ENCODE measurements around the gene CREM. TPM values are rescaled to one million over a fixed set of nuclear protein-coding genes. Genes with fewer than 3 reads are reported as not detected.

Gene CREM
- total and polyA plus RNA-seq, 2 of the 4 experiments (the other 2 are of a cell fraction) = 33.2 to 40.5 TPM

DNA sequence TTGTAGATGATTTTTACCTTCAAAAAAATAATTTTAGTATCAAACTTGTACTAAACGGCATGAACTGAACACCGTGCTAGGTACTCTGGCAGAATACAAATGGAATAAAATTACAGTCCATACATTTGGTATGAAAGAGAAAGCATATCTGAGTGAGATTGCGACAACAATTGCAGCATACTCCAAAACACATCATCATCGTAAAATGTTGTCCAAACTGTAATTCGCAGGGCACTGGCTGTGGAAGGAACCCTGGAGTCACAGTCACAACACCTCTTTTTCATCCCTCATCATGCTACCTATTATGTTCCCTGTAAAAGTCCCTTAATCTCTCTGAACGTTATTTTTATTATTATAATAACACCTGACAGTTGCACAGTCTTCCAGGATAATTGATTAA lies 13.5 kb downstream of the CREM start:
- H4K91ac ChIP-seq (ENCODE audit: insufficient read depth, low read depth, low read length) = no peak overlapping the region
- H3K27ac ChIP-seq (ENCODE audit: insufficient read depth, low read length) = no peak overlapping the region
- H3K14ac ChIP-seq (replicated peaks; ENCODE audit: low read depth, low read length) = no peak overlapping the region
- H4K20me1 ChIP-seq (ENCODE audit: insufficient read depth, low read length) = no peaks in the 10 kb centered on the region; the same call in 1 of the 2 replicates
- no peak overlapping the region for H2BK5ac ChIP-seq (ENCODE audit: low read depth, low read length, poor library complexity, severe bottlenecking)
- H3K27me3 ChIP-seq (ENCODE audit: control insufficient read depth, insufficient read depth, low read length) = no peaks in the 10 kb centered on the region
- dilution Hi-C loops (cut with HindIII; ENCODE audit: low sequenced_read_pairs, unreplicated experiment) = no loop called here
- H3K4me1 ChIP-seq (ENCODE audit: control insufficient read depth, insufficient read depth, low read length) = peaks cover 4% of the 10 kb centered on the region
- H3K18ac ChIP-seq (ENCODE audit: low read depth, low read length) = no peak overlapping the region
- no peak overlapping the region for H2AK5ac ChIP-seq (ENCODE audit: low read depth, low read length)
- H3K4ac ChIP-seq (ENCODE audit: low read depth, low read length) = no peak overlapping the region
- BruUV-seq (replicated peaks) = no TSS peak
- ATAC-seq (ENCODE audit: low read depth) (no peak), DNase-seq (no peak)
- 0 out of 2 replicates have a peak, but pooled peaks have one; percentile 11 for TF ChIP-seq CEBPB (IDR thresholded peaks at IDR 0.05; ENCODE audit: low read depth, low read length)
- TF ChIP-seq RAD21 (IDR thresholded peaks at IDR 0.05; ENCODE audit: low read length) = no peak
- H3K9ac ChIP-seq (ENCODE audit: low read depth, low read length) = no peak overlapping the region
- 100% methylated on average over 2 of the region's 6 CpGs; no CpG with 5 or more reads in 1 of the 2 experiments for WGBS, 2 experiments (ENCODE audit: extremely low coverage in 2 of 2, insufficient read length in 1 of 2)
- no peaks in the 10 kb centered on the region for H3K9me3 ChIP-seq (ENCODE audit: control insufficient read depth, insufficient read depth, low read length)
- no peak overlapping the region for H3K23ac ChIP-seq (ENCODE audit: low read depth, low read length)
- H2BK20ac ChIP-seq (ENCODE audit: low read depth, low read length) = no peak overlapping the region
- H4K5ac ChIP-seq (ENCODE audit: low read depth, low read length) = no peak overlapping the region
- no peak overlapping the region for H2AK9ac ChIP-seq (replicated peaks; ENCODE audit: low read depth, low read length, poor library complexity)
- no peak overlapping the region for H3K4me2 ChIP-seq (ENCODE audit: low read depth, low read length)
- H2BK15ac ChIP-seq (ENCODE audit: low read depth, low read length) = no peak overlapping the region
- no peak overlapping the region for H2AFZ ChIP-seq (replicated peaks; ENCODE audit: low read length, poor library complexity)
- no peak overlapping the region for H4K8ac ChIP-seq (ENCODE audit: low read depth in 2 of 2, low read length in 2 of 2)
- H3K79me1 ChIP-seq (ENCODE audit: low read depth in 1 of 2, low read length in 2 of 2) = peaks cover 23 to 64% of the 10 kb centered on the region in 2 experiments
- in situ Hi-C loops (cut with MboI; ENCODE audit: low sequenced_read_pairs) = no loop called here
- intact Hi-C loops (cut with micrococcal nuclease) = no loop called here
- ChIA-PET CTCF (no interaction called here), POLR2A (ENCODE audit: unreplicated experiment) (no interaction called here)
- H3K4me3 ChIP-seq (ENCODE audit: insufficient read depth, low read depth, low read length) = no peak overlapping the region
- H2BK120ac ChIP-seq (ENCODE audit: low read depth, low read length) = no peak overlapping the region
- peaks cover 8% of the 10 kb centered on the region; the same call in 1 of the 2 replicates for H3K9me1 ChIP-seq (ENCODE audit: insufficient read depth, low read length)
- H3K56ac ChIP-seq (ENCODE audit: extremely low read depth, insufficient read depth, low read length) = no peak overlapping the region
- H3K36me3 ChIP-seq (ENCODE audit: control insufficient read depth, insufficient read depth, low read length) = no peaks in the 10 kb centered on the region

Data from IMR-90 (cell line).